Measurements from ENCODE around the gene C2CD4B. TPM values are rescaled to one million over a fixed set of nuclear protein-coding genes. Genes with fewer than 3 reads are reported as not detected.

C2CD4B gene
- total and polyA plus RNA-seq, 2 donors (not counting 1 experiment from before 2014, with no cell fraction given), result not detected

DNA sequence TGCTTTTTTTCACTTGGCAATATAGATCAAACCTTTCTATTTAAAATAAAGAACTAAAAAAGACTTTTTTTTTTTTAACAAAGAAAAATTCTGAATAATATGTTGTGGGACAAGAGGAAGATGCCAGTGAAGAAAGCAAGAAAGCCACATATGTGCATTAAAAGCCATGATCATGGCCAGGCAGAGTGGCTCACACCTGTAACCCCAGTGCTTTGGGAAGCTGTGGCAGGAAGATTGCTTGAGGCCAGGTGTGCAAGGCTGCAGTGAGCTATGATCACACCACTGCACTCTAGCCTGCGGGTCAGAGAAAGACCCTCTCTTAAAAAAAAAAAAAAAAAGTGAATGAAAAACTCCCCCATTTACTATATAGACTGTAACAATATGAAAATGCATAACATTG is 23.9 kb downstream of the C2CD4B start:
- peaks cover 0 to 4% (median under 1%) of the 10 kb centered on the region in 4 experiments for H3K27me3 ChIP-seq (replicated peaks in 1 of 4; ENCODE audit: control extremely low read depth in 1 of 4, control insufficient read depth in 3 of 4, insufficient read depth in 4 of 4, low read length in 3 of 4)
- no CpG with 5 or more reads among the region's 1 CpG for WGBS (ENCODE audit: insufficient coverage)
- Mint-ChIP-seq H3K9me3 (ENCODE audit: insufficient read depth) (no peaks in the 10 kb centered on the region), H3K4me1 (no peaks in the 10 kb centered on the region), H3K27me3 (peaks cover 25% of the 10 kb centered on the region), H3K4me3 (no peak overlapping the region), H3K27ac (no peak overlapping the region)
- H3K79me2 ChIP-seq (ENCODE audit: control insufficient read depth, insufficient read depth, low read length), result no peaks in the 10 kb centered on the region
- H3K4me1 ChIP-seq (ENCODE audit: control insufficient read depth in 2 of 2, insufficient read depth in 2 of 2, low read length in 2 of 2), result no peaks in the 10 kb centered on the region
- DNase-seq (no peak), ATAC-seq (ENCODE audit: low read depth) (no peak)
- no peak overlapping the region for H3K4me2 ChIP-seq (replicated peaks; ENCODE audit: low read depth, low read length, poor library complexity, severe bottlenecking)
- no peaks in the 10 kb centered on the region for H3K9me3 ChIP-seq (ENCODE audit: control extremely low read depth in 1 of 3, control insufficient read depth in 2 of 3, insufficient read depth in 1 of 3, low read length in 2 of 3)
- H3K36me3 ChIP-seq (replicated peaks in 1 of 2; ENCODE audit: control extremely low read depth in 1 of 2, control insufficient read depth in 1 of 2, extremely low read depth in 1 of 2, insufficient read depth in 2 of 2, low read length in 1 of 2), result no peaks in the 10 kb centered on the region
- H4K20me1 ChIP-seq (ENCODE audit: control insufficient read depth, insufficient read depth, low read length, poor library complexity, severe bottlenecking), result no peaks in the 10 kb centered on the region
- intact Hi-C loops (cut with micrococcal nuclease), result no loop called here
- ChIA-PET CTCF (interaction anchor here (0.7 kb wide), 1 partner anchor 21 kb away, joined by 3 read pairs; no protein-coding TSS in a partner anchor), POLR2A (no interaction called here)
- no peak for TF ChIP-seq EZH2 (IDR thresholded peaks at IDR 0.05; ENCODE audit: borderline replicate concordance, insufficient read depth, low read depth, low read length, poor library complexity, severe bottlenecking)
- no peak for TF ChIP-seq CTCF (IDR thresholded peaks at IDR 0.05)
- no peak overlapping the region for H2AFZ ChIP-seq (ENCODE audit: insufficient read depth, low read depth, low read length, poor library complexity, severe bottlenecking)
- no peak overlapping the region for H3K9ac ChIP-seq (ENCODE audit: low read length)
- H3K27ac ChIP-seq (ENCODE audit: low read length in 2 of 2), result no peak overlapping the region
- no peak overlapping the region for H3K4me3 ChIP-seq (ENCODE audit: control extremely low read depth in 1 of 5, extremely low read depth in 1 of 5, insufficient read depth in 1 of 5, low read depth in 2 of 5, low read length in 4 of 5)

GRCh38 chr15:62138124-62138523 is 27.0 kb downstream of the C2CD4B start:
- peaks cover 28% of the 10 kb centered on the region for H3K27me3 Mint-ChIP-seq
- WGBS (ENCODE audit: insufficient coverage), result no CpG with 5 or more reads among the region's 5 CpGs
- no peak overlapping the region for H3K4me3 Mint-ChIP-seq
- Histone ChIP-seq H3K36me3 (replicated peaks in 1 of 2; ENCODE audit: control extremely low read depth in 1 of 2, control insufficient read depth in 1 of 2, extremely low read depth in 1 of 2, insufficient read depth in 2 of 2, low read length in 1 of 2) (no peaks in the 10 kb centered on the region), H4K20me1 (ENCODE audit: control insufficient read depth, insufficient read depth, low read length, poor library complexity, severe bottlenecking) (no peaks in the 10 kb centered on the region), H3K9me3 (ENCODE audit: control extremely low read depth in 1 of 3, control insufficient read depth in 2 of 3, insufficient read depth in 1 of 3, low read length in 2 of 3) (no peaks in the 10 kb centered on the region), H3K79me2 (ENCODE audit: control insufficient read depth, insufficient read depth, low read length) (no peaks in the 10 kb centered on the region), H3K4me3 (ENCODE audit: control extremely low read depth in 1 of 5, extremely low read depth in 1 of 5, insufficient read depth in 1 of 5, low read depth in 2 of 5, low read length in 4 of 5) (no peak overlapping the region), H3K4me1 (ENCODE audit: control insufficient read depth in 2 of 2, insufficient read depth in 2 of 2, low read length in 2 of 2) (no peaks in the 10 kb centered on the region), H3K9ac (ENCODE audit: low read length) (no peak overlapping the region), H3K27me3 (replicated peaks in 1 of 4; ENCODE audit: control extremely low read depth in 1 of 4, control insufficient read depth in 3 of 4, insufficient read depth in 4 of 4, low read length in 3 of 4) (peaks cover 0 to 4% (median under 1%) of the 10 kb centered on the region in 4 experiments), H3K27ac (ENCODE audit: low read length in 2 of 2) (no peak overlapping the region), H3K4me2 (replicated peaks; ENCODE audit: low read depth, low read length, poor library complexity, severe bottlenecking) (no peak overlapping the region), H2AFZ (ENCODE audit: insufficient read depth, low read depth, low read length, poor library complexity, severe bottlenecking) (no peak overlapping the region)
- CTCF ChIA-PET, result no interaction called here
- POLR2A ChIA-PET, result no interaction called here
- ATAC-seq (ENCODE audit: low read depth), result no peak
- no peak overlapping the region for H3K27ac Mint-ChIP-seq
- TF ChIP-seq EZH2 (IDR thresholded peaks at IDR 0.05; ENCODE audit: borderline replicate concordance, insufficient read depth, low read depth, low read length, poor library complexity, severe bottlenecking) (no peak), CTCF (IDR thresholded peaks at IDR 0.05) (no peak)
- intact Hi-C loops (cut with micrococcal nuclease), result no loop called here
- no peaks in the 10 kb centered on the region for H3K4me1 Mint-ChIP-seq
- H3K9me3 Mint-ChIP-seq (ENCODE audit: insufficient read depth), result no peaks in the 10 kb centered on the region
- no peak for DNase-seq
